ENCODE measurements around the gene RNF38.

RNF38 gene

DNA sequence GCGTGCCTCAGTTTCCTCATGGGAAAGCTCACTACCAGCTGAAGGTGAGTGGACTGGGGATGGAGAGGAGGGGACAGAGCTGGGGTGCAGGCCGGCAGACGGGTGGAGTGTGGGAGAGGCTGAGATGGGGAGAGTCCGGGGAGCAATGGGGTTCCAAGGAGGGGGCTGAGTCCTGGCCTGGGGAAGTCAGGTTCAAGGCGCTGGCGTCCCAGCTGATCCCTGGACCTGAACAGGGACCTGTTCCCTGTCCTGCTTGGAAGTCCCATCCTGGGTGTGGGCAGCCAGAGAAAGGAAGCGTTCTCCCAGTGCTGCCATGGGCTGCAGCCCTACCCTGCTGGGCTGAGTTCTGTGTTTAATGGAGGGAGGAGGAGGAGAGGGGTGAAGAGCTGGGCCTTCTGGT is 80.9 kb downstream of the RNF38 start:
- TF ChIP-seq, protein P1, sequence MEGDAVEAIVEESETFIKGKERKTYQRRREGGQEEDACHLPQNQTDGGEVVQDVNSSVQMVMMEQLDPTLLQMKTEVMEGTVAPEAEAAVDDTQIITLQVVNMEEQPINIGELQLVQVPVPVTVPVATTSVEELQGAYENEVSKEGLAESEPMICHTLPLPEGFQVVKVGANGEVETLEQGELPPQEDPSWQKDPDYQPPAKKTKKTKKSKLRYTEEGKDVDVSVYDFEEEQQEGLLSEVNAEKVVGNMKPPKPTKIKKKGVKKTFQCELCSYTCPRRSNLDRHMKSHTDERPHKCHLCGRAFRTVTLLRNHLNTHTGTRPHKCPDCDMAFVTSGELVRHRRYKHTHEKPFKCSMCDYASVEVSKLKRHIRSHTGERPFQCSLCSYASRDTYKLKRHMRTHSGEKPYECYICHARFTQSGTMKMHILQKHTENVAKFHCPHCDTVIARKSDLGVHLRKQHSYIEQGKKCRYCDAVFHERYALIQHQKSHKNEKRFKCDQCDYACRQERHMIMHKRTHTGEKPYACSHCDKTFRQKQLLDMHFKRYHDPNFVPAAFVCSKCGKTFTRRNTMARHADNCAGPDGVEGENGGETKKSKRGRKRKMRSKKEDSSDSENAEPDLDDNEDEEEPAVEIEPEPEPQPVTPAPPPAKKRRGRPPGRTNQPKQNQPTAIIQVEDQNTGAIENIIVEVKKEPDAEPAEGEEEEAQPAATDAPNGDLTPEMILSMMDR (IDR thresholded peaks at IDR 0.05; ENCODE audit: low read depth, low read length), result no peak
- no peak overlapping the region for H3K4me3 ChIP-seq (ENCODE audit: low read depth, low read length)
- no peak for DNase-seq (ENCODE audit: low read depth)

DNA sequence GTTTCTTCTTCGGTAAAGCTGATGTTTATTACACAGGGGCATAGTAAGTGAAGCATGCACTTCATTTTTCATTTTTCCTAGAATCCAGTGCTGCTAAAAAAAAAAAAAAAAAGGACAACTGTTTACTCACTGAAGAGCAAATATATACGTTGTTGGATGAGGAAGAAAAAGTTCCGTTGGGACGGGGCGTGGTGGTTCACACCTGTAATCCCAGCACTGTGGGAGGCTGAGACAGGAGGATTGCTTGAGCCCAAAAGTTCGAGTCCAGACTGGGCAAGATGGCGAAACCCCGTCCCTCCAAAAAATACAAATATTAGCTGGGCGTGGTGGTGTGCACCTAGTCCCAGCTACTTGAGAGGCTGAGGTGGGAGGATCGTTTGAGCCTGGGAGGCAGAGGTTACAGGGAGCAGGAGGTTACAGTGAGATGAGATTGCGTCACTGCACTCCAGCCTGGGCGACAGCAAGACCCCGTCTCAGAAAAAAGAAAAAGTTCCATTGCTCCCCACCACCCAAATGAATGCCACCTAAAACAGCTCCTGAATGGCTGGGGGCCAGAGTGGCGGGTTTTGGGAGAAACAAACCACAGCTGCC is 81.8 kb downstream of the RNF38 start:
- DNase-seq (ENCODE audit: low read depth), result no peak
- TF ChIP-seq, protein P2, sequence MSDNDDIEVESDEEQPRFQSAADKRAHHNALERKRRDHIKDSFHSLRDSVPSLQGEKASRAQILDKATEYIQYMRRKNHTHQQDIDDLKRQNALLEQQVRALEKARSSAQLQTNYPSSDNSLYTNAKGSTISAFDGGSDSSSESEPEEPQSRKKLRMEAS (IDR thresholded peaks at IDR 0.05; ENCODE audit: low read depth, low read length), result no peak
- no peak for TF ChIP-seq MYC (IDR thresholded peaks at IDR 0.05; ENCODE audit: low read depth, low read length)
- no peak for TF ChIP-seq POLR2A (IDR thresholded peaks at IDR 0.05; ENCODE audit: extremely low read depth, insufficient read length)
- TF ChIP-seq, protein P1 (IDR thresholded peaks at IDR 0.05; ENCODE audit: low read depth, low read length), result no peak
- H3K4me3 ChIP-seq (ENCODE audit: low read depth, low read length), result no peak overlapping the region

GRCh38 chr9:36317766-36318165 is 82.3 kb downstream of the RNF38 start:
- no peak overlapping the region for H3K4me3 ChIP-seq (ENCODE audit: low read depth, low read length)
- no peak for DNase-seq (ENCODE audit: low read depth)
- TF ChIP-seq, protein P1 (IDR thresholded peaks at IDR 0.05; ENCODE audit: low read depth, low read length), result no peak
- TF ChIP-seq POLR2A (IDR thresholded peaks at IDR 0.05; ENCODE audit: extremely low read depth, insufficient read length), result no peak
- TF ChIP-seq, protein P2 (IDR thresholded peaks at IDR 0.05; ENCODE audit: low read depth, low read length), result no peak
- no peak for TF ChIP-seq MYC (IDR thresholded peaks at IDR 0.05; ENCODE audit: low read depth, low read length)

DNA sequence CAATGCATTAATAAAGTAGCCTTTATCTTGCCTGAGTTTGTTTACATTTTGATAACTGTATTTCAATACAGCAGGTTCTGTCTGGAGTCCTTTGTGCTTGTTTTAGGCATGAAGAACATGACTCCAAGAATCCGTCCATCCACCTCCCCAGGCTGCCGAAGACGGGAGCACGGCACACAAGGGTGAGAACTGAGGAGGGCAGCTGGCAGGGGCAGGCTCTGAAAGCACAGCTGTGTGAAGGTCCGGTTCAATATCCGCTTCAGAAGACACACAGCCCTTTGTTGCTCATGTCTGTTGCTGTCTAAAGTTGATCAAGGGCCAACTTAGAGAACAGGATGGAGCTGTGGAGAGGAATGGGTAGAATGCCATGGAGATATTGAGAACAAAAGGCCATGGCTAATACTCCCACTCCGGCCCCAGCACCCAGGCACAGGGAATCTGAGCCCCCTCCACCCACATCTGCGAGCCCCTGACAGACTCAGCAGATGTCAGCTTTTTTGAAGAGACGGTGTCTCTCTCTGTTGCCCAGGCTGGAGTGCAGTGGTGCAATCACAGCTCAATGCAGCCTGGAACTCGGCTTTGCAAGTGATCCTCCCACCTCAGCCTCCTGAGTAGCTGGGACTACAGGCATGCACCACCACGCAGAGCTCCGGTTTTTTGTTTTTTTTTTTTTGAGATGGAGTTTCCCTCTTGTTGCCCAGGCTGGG is 83.3 kb downstream of the RNF38 start:
- DNase-seq (ENCODE audit: low read depth), result no peak
- H3K4me3 ChIP-seq (ENCODE audit: low read depth, low read length), result no peak overlapping the region
- no peak for TF ChIP-seq MYC (IDR thresholded peaks at IDR 0.05; ENCODE audit: low read depth, low read length)
- TF ChIP-seq POLR2A (IDR thresholded peaks at IDR 0.05; ENCODE audit: extremely low read depth, insufficient read length), result no peak
- TF ChIP-seq, protein P2 (IDR thresholded peaks at IDR 0.05; ENCODE audit: low read depth, low read length), result no peak
- TF ChIP-seq, protein P1 (IDR thresholded peaks at IDR 0.05; ENCODE audit: low read depth, low read length), result no peak

DNA sequence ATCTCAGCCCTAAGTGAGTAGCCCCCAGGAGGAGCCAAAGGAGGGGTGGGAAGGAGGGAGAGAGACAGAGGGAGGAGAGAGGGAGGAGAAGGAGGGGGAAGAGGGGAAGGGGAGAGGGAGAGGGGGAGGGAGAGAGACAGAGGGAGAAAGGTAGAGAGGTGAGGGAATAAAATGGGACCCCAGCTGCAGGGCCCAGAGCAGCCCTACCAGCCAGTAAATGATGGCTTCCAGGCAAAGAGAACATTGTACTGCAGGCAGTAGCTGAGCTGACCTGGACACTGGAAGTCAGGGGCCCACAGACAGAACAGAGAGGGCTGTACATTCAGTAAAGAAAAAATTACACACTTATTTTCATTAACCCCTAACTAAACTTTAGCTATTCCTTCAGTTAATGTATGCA is 84.0 kb downstream of the RNF38 start:
- DNase-seq (ENCODE audit: low read depth), result no peak
- no peak for TF ChIP-seq POLR2A (IDR thresholded peaks at IDR 0.05; ENCODE audit: extremely low read depth, insufficient read length)
- TF ChIP-seq, protein P1 (IDR thresholded peaks at IDR 0.05; ENCODE audit: low read depth, low read length), result no peak
- TF ChIP-seq, protein P2 (IDR thresholded peaks at IDR 0.05; ENCODE audit: low read depth, low read length), result no peak
- no peak for TF ChIP-seq MYC (IDR thresholded peaks at IDR 0.05; ENCODE audit: low read depth, low read length)
- no peak overlapping the region for H3K4me3 ChIP-seq (ENCODE audit: low read depth, low read length)

All from NB4 (cell line).